ENCODE measurements around the gene FSD1. TPM values are rescaled to one million over a fixed set of nuclear protein-coding genes. Genes with fewer than 3 reads are reported as not detected.

Gene FSD1
- total RNA-seq, 2 experiments from 2014 or later: 0.98 to 1.0 TPM

DNA sequence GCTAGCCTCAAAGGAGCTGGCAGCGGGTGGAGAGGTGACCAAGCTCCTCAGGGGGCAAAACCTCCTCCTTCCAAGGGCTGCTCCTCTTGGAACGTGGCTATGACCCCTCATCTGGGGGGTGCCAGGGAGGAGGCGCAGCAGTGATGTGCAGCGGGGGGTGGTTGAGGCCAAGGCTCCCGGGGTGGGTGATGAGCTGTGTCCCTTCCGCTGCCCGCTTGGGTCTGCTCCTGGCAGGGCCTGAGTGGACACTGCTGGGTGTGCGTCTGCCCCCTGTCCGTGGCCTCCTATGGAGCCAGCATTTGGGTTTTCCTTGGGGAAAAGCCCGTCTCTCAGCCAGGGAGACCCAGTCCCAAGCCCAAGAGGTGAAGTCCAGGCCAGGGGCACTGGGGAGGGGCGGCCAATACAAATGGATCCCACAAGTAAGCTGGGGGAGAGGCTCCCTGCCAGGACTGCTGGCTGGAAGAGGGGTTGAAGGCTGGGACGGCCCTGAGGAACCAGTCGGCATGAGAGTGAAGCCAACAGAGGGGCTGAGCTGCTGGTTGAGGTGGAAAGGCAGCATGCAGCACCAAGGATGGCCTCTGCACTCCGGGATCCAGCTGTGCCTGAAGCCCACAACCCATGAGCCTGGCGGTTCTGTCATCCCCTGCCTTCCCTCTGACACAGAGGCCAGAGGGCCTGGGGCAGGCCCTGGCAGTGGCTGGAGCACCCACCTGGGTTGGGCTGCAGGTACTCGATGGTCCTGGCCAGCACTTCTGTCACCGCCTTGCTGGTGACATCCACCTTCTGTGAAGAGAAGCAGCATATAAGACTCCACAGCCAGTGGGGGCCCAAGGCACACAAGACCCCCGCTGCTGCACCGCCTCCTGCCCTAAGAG is 61.6 kb downstream of the FSD1 start:
- no peak for TF ChIP-seq CTCF (IDR thresholded peaks at IDR 0.05)
- intact Hi-C loops (cut with DNase I, micrococcal nuclease): no loop called here
- no peak overlapping the region for H3K27ac Mint-ChIP-seq
- Histone ChIP-seq H3K9me3 (ENCODE audit: control insufficient read depth in 1 of 2, insufficient read depth in 1 of 2, low read length in 2 of 2) (no peaks in the 10 kb centered on the region), H3K4me3 (ENCODE audit: low read length) (no peak overlapping the region), H3K27ac (ENCODE audit: low read depth in 1 of 2, low read length in 2 of 2) (no peak overlapping the region), H3K36me3 (ENCODE audit: insufficient read depth, low read length) (peaks cover 55% of the 10 kb centered on the region), H3K4me1 (ENCODE audit: insufficient read depth, low read length) (peaks cover 37% of the 10 kb centered on the region), H3K27me3 (ENCODE audit: control insufficient read depth in 1 of 2, insufficient read depth in 2 of 2, low read length in 2 of 2) (no peaks in the 10 kb centered on the region)
- DNase-seq (no peak), ATAC-seq (ENCODE audit: poor library complexity) (no peak)
- no peaks in the 10 kb centered on the region for H3K27me3 Mint-ChIP-seq
- ChIA-PET CTCF (interaction anchor here (1.3 to 4.6 kb wide), 2 partner anchors 34 to 35 kb away, joined by 5 to 63 read pairs; partner anchors contain the start of genes CHAF1A and SH3GL1), POLR2A (interaction anchor here (1.3 to 1.6 kb wide), 3 partner anchors 13 to 34 kb away, joined by 3 to 4 read pairs (median 4); partner anchors contain the start of genes MPND and SH3GL1)
- H3K9me3 Mint-ChIP-seq: no peaks in the 10 kb centered on the region
- peaks cover 28% of the 10 kb centered on the region for H3K4me1 Mint-ChIP-seq (ENCODE audit: low read depth)
- no peak overlapping the region for H3K4me3 Mint-ChIP-seq
- peaks cover 14% of the 10 kb centered on the region for H3K36me3 Mint-ChIP-seq (ENCODE audit: low read depth)

DNA sequence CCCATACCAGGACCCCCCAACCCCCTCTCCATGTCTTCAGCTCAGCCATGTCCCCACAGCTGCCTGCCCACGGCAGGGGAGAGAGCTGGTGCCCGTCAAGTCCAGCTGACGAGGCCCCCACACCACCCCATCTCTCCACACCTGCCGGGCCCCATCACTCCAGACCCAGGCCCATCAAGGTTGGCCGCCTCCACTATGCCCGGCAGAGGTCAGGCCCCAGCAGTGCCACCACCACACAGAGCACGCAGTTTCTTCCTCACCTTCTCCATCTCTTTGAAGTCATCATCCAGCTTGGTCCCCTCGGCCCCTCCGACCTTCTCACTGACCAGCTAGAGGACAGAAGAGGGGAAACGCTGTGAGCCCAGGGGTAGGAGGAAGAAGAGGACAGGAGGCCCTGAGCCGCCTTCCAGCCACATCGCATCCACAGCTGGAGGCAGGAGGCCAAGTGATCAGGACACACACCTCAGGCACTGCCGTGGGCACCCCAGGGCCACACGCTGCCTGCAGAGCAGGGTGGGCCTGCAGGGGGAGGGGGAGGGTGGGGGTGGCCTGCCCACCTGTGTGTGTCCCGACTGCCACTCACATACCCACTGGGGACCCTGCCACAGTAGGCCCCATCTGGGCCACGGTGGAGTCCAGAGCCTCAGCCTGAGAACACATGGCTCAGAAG is 62.4 kb downstream of the FSD1 start:
- ChIA-PET CTCF (interaction anchor here (4.6 kb wide), 1 partner anchor 35 kb away, joined by 63 read pairs; the partner anchor contains the start of genes CHAF1A and SH3GL1), POLR2A (interaction anchor here (1.3 to 1.6 kb wide), 2 partner anchors 24 to 33 kb away, joined by 3 to 4 read pairs; partner anchors contain the start of genes MPND and SH3GL1)
- H3K4me3 ChIP-seq (ENCODE audit: low read length): no peak overlapping the region
- Mint-ChIP-seq H3K27me3 (no peaks in the 10 kb centered on the region), H3K27ac (no peak overlapping the region), H3K4me1 (ENCODE audit: low read depth) (peaks cover 30% of the 10 kb centered on the region), H3K4me3 (no peak overlapping the region), H3K36me3 (ENCODE audit: low read depth) (peaks cover 12% of the 10 kb centered on the region), H3K9me3 (no peaks in the 10 kb centered on the region)
- intact Hi-C loops (cut with DNase I, micrococcal nuclease): no loop called here
- TF ChIP-seq CTCF (IDR thresholded peaks at IDR 0.05): no peak
- H3K9me3 ChIP-seq (ENCODE audit: control insufficient read depth in 1 of 2, insufficient read depth in 1 of 2, low read length in 2 of 2): no peaks in the 10 kb centered on the region
- ATAC-seq (ENCODE audit: poor library complexity): no peak
- no peaks in the 10 kb centered on the region for H3K27me3 ChIP-seq (ENCODE audit: control insufficient read depth in 1 of 2, insufficient read depth in 2 of 2, low read length in 2 of 2)
- DNase-seq: no peak
- H3K4me1 ChIP-seq (ENCODE audit: insufficient read depth, low read length): peaks cover 45% of the 10 kb centered on the region
- H3K27ac ChIP-seq (ENCODE audit: low read depth in 1 of 2, low read length in 2 of 2): no peak overlapping the region
- peaks cover 55% of the 10 kb centered on the region for H3K36me3 ChIP-seq (ENCODE audit: insufficient read depth, low read length)

- ATAC-seq (ENCODE audit: poor library complexity) (no peak), DNase-seq (no peak)
- CTCF ChIA-PET: interaction anchor here (4.6 kb wide), 1 partner anchor 34 kb away, joined by 63 read pairs; the partner anchor contains the start of genes CHAF1A and SH3GL1
- TF ChIP-seq CTCF (IDR thresholded peaks at IDR 0.05): no peak
- no peaks in the 10 kb centered on the region for H3K27me3 Mint-ChIP-seq
- POLR2A ChIA-PET: interaction anchor here (1.3 kb wide), 1 partner anchor 33 kb away, joined by 3 read pairs; the partner anchor contains the start of gene SH3GL1
- H3K27ac Mint-ChIP-seq: peak overlapping the region; percentile 90
- H3K36me3 Mint-ChIP-seq (ENCODE audit: low read depth): peaks cover 8% of the 10 kb centered on the region
- Histone ChIP-seq H3K36me3 (ENCODE audit: insufficient read depth, low read length) (peaks cover 55% of the 10 kb centered on the region), H3K9me3 (ENCODE audit: control insufficient read depth in 1 of 2, insufficient read depth in 1 of 2, low read length in 2 of 2) (no peaks in the 10 kb centered on the region), H3K4me1 (ENCODE audit: insufficient read depth, low read length) (peaks cover 50% of the 10 kb centered on the region), H3K4me3 (ENCODE audit: low read length) (no peak overlapping the region), H3K27me3 (ENCODE audit: control insufficient read depth in 1 of 2, insufficient read depth in 2 of 2, low read length in 2 of 2) (no peaks in the 10 kb centered on the region), H3K27ac (ENCODE audit: low read depth in 1 of 2, low read length in 2 of 2) (peak overlapping the region in 1 of 2 donors; percentile 20)
- intact Hi-C loops (cut with DNase I, micrococcal nuclease): no loop called here
- peaks cover 30% of the 10 kb centered on the region for H3K4me1 Mint-ChIP-seq (ENCODE audit: low read depth)
- H3K4me3 Mint-ChIP-seq: no peak overlapping the region
- H3K9me3 Mint-ChIP-seq: no peaks in the 10 kb centered on the region
Measured at GRCh38 chr19:4367336-4367723, 62.9 kb downstream of the FSD1 start.

All from CD4-positive, alpha-beta T cell (primary cell).